Stomach (tissue), 9 donors: ENCODE data around the gene PRAMEF12. TPM values are rescaled to one million over a fixed set of nuclear protein-coding genes. Genes with fewer than 3 reads are reported as not detected.
"Not testable (repeated sequence)": the region's sequence is repeated elsewhere in the genome, so short reads cannot be mapped to it uniquely, and the experiment has no call there.

ENCODE experiments used
- DNase-seq, 2 donors: peaks; one replicate each; pipeline versions ENCODE4 v3.0.0 to v3.0.0-alpha.2; 2013 to 2019
- H3K27ac ChIP-seq, 5 donors: fragments of 200-600 bp in 4 of 5; sonication (generic) in 4 of 5; one replicate each; pipeline ENCODE4 v1.5.1; 2013 to 2019; ENCODE audit warnings: mild to moderate bottlenecking in 1 of 5, moderate library complexity in 1 of 5
- H3K27me3 ChIP-seq, 3 donors: fragments of 200-600 bp; sonication (generic); one replicate each; pipeline ENCODE4 v1.5.1; 2017 to 2019; ENCODE audit warnings: mixed run types in 1 of 3
- H3K36me3 ChIP-seq, 4 donors: fragments of 200-600 bp; sonication (generic); 1 replicate in 3 of 4; 2 replicates in 1 of 4; pipeline ENCODE4 v1.5.1; 2016 to 2019
- H3K4me1 ChIP-seq, 4 donors: fragments of 200-600 bp; sonication (generic); one replicate each; pipeline ENCODE4 v1.5.1; 2016 to 2019
- H3K4me3 ChIP-seq, 4 donors: fragments of 200-600 bp; sonication (generic) in 3 of 4; one replicate each; pipeline ENCODE4 v1.5.1; 2016 to 2019; ENCODE audit warnings: mild to moderate bottlenecking in 1 of 4
- H3K9me3 ChIP-seq, 4 donors: fragments of 200-600 bp; sonication (generic); one replicate each; pipeline ENCODE4 v1.5.1; 2016 to 2019
- EP300 ChIP-seq: sonication (generic); formaldehyde crosslinking; IDR thresholded peaks from one replicate; pipeline ENCODE4 v1.6.1; 2017; ENCODE audit warnings: antibody characterized with exemption
- POLR2A ChIP-seq, 4 donors: fragments of 450-650 bp; IDR thresholded peaks; one replicate each; pipeline ENCODE4 v1.6.1; 2016; ENCODE audit warnings: antibody characterized with exemption in 4 of 4, control low read depth in 2 of 4, mild to moderate bottlenecking in 1 of 4, moderate library complexity in 1 of 4
- POLR2AphosphoS5 ChIP-seq, 3 donors: sonication (generic); formaldehyde crosslinking; IDR thresholded peaks; one replicate each; pipeline ENCODE4 v1.6.1; 2016; ENCODE audit warnings: antibody characterized with exemption in 3 of 3
- WGBS, 5 donors: extraction: QIAGEN DNeasy Blood & Tissue Kit in 3 of 5; methylation state at CpG; one replicate each; pipeline versions ENCODE4 v1.1.5 to v1.1.7; 2013 to 2018; 5-methylcytosine and 5-hydroxymethylcytosine counted together
- intact Hi-C: fragments of 100-400 bp; cut with DNase I; formaldehyde crosslinking; loops from one replicate; pipeline ENCODE4 v1.15.1; 2023; ENCODE audit warnings: low total_unique reads
- polyA plus RNA-seq, 3 donors: library from polyadenylated mRNA; stranded (reverse); fragments of 200-250 nt; gene quantifications; one replicate each; pipeline ENCODE4 v1.2.3, GENCODE V29; 2013
- total RNA-seq, 5 donors: library from RNA; depleted of rRNA; stranded (reverse); fragments of >200 nt; gene quantifications; one replicate each; pipeline versions ENCODE4 v1.1.0 to v1.2.3, GENCODE V29; 2014 to 2016
- TF ChIP-seq, protein P1 (sequence below), 7 experiments: fragments of 450-650 bp in 4 of 7; fragments of 200-600 bp in 3 of 7; sonication (generic) in 3 of 7; IDR thresholded peaks; one replicate each; pipeline ENCODE4 v1.5.1; 2016 to 2019; ENCODE audit warnings: antibody characterized with exemption in 7 of 7, control low read depth in 2 of 7, mild to moderate bottlenecking in 1 of 7
- donor health status: healthy with polysubstance abuse.
- donor health status: Bipolar disorder and iron deficiency.
- donor health status: healthy.

The PRAMEF12 gene
- total and polyA plus RNA-seq, 8 donors = not detected

DNA sequence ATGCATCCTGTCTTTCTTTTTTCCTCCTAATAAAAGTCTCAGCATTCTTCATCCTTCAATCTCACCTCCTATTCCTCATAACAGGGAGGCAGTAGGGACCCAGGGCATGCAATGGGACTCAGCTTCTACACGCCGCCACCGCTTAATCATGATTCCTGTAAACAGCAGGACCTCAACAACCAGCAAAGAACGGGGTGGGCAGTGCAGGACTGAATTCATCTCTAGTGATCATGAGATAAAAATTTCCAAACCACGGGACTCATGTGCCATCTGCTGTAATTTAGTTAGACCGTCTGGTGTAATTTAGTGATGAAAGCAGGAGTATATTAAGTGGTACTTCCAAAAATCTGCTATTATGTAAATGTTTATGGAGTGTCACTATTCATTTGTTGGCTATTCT lies 5.4 kb downstream of the PRAMEF12 start:
- Histone ChIP-seq H3K36me3 (no peaks in the 10 kb centered on the region), H3K9me3 (peaks cover 0 to 9% (median 8%) of the 10 kb centered on the region in 4 donors), H3K27me3 (no peaks in the 10 kb centered on the region), H3K27ac (no peak overlapping the region), H3K4me1 (no peaks in the 10 kb centered on the region), H3K4me3 (no peak overlapping the region)
- TF ChIP-seq, protein P1, sequence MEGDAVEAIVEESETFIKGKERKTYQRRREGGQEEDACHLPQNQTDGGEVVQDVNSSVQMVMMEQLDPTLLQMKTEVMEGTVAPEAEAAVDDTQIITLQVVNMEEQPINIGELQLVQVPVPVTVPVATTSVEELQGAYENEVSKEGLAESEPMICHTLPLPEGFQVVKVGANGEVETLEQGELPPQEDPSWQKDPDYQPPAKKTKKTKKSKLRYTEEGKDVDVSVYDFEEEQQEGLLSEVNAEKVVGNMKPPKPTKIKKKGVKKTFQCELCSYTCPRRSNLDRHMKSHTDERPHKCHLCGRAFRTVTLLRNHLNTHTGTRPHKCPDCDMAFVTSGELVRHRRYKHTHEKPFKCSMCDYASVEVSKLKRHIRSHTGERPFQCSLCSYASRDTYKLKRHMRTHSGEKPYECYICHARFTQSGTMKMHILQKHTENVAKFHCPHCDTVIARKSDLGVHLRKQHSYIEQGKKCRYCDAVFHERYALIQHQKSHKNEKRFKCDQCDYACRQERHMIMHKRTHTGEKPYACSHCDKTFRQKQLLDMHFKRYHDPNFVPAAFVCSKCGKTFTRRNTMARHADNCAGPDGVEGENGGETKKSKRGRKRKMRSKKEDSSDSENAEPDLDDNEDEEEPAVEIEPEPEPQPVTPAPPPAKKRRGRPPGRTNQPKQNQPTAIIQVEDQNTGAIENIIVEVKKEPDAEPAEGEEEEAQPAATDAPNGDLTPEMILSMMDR (IDR thresholded peaks at IDR 0.05) = no peak
- no peak for TF ChIP-seq POLR2AphosphoS5 (IDR thresholded peaks at IDR 0.05)
- TF ChIP-seq EP300 = no peak
- no peak for TF ChIP-seq POLR2A (IDR thresholded peaks at IDR 0.05)
- no peak for DNase-seq
- 67 to 83% (median 77%) methylated on average over 6 of the region's 6 CpGs for WGBS, 5 donors
- intact Hi-C loops = no loop called here

DNA sequence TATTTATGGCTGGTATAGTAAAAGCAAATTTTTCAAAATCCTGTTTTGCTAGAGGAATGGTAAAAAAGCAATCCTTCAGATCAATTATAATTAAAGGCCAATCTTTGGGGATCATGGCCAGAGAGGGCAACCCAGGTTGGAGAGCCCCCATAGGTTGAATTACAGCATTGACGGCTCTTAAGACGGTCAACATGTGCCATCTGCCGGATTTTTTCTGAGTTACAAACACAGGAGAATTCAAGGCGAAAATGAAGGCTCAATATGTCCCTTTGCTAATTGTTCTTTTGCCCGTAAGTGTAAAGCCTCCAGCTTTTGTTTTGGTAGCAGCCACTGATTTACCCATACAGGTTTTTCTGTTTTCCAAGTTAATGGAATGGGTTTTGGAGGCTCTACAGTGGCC lies 8.0 kb downstream of the PRAMEF12 start:
- DNase-seq, intact Hi-C loops, H3K36me3 ChIP-seq, H3K27ac ChIP-seq, H3K4me1 ChIP-seq, H3K27me3 ChIP-seq, H3K4me3 ChIP-seq: not testable (repeated sequence)
- WGBS, 5 donors = 75 to 86% (median 81%) methylated on average over 4 to 5 of the region's 5 CpGs
- H3K9me3 ChIP-seq = peaks cover 6 to 35% (median 34%) of the 10 kb centered on the region in 4 donors

DNA sequence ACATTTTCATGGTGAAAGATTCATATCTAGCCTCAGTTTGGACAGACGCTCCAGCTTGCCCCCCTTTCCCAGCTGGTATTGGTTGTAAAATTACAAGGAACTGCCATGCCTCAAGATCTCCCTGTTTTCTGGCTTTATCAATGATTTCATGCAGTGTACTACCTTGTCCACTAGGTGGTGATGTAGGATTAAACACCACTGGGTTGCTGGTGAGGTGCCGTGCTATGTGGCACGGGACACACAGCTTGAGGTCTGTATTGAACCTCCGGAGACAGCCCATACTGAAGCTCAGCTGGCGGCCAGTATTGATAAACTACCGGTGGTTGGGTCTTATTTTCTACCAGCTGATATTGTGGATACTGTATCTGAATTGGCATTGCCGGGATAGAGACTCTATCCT lies 10.2 kb downstream of the PRAMEF12 start:
- peaks cover 6 to 47% (median 38%) of the 10 kb centered on the region in 4 donors for H3K9me3 ChIP-seq
- H3K4me1 ChIP-seq, H3K27ac ChIP-seq, DNase-seq, H3K36me3 ChIP-seq, H3K4me3 ChIP-seq, intact Hi-C loops, H3K27me3 ChIP-seq: not testable (repeated sequence)
- WGBS, 5 donors = 34 to 61% (median 46%) methylated on average over 4 to 6 of the region's 7 CpGs

DNA sequence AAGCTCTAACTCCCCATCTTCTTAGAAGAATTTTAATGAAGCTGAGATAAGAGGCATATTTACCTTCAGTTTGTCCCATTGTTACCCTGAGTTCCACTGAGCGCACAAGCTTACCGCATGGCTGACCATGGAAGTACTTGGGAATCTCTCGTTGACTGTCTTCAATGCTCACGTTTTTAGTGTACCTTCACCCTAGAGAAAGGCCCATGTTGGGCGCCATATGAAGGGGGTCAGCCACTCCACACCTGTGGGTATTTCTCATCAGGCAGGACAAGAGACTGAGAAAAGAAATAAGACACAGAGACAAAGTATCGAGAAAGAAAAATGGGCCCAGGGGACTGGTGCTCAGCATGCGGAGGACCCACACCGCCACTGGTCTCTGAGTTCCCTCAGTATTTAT lies 11.2 kb downstream of the PRAMEF12 start:
- intact Hi-C loops, H3K27ac ChIP-seq, H3K4me1 ChIP-seq, H3K27me3 ChIP-seq, H3K36me3 ChIP-seq, DNase-seq, H3K4me3 ChIP-seq: not testable (repeated sequence)
- H3K9me3 ChIP-seq = peaks cover 6 to 47% (median 38%) of the 10 kb centered on the region in 4 donors
- 78 to 94% (median 81%) methylated on average over 7 to 8 of the region's 8 CpGs for WGBS, 5 donors

DNA sequence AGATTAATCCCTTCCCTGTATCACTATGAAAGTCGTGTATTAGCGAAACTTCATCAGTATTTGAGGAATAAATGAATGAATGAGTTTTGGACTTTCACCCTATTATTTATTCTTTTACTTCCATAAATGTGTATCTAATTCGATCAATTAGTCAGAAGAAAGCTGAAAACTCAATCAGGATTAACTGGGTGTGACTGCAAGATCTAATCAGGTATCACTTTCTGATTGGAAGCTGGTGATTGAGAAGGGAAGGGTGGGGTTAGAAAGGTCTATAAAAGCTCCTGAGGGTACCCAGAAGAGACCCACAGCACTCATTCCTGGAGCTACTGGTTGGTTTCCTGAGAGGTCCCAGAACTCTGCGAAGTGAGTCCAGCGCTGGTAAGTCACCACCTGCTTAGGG lies 17.6 kb downstream of the PRAMEF12 start, which contains the start of gene PRAMEF1:
TSS of gene PRAMEF1 (plus strand) at position 301 of the 400 bp plus-strand sequence. CDS start 1,831 bp downstream, outside the sequence.
- WGBS, 5 donors = 57 to 88% (median 82%) methylated on average over 3 to 5 of the region's 5 CpGs
- intact Hi-C loops = not testable (repeated sequence)

DNA sequence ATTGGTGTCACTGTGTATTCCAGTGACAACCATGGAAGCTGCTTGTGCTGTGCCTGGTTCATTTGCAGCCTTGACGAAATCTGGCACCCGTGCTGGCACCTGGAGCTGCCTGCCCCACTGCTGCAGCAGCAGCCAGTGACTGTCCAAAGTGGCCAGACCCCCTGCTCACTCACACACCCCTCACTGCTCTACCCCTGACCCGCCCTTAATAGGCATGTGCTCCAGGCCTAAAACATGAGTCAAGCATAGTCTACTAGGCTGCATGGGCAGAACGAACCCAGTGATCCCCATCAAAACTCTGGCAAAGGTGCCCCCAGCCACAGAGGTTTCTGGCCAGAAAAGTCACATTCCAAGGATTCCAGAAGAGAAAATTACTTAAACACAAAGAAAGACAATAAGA lies 25.4 kb downstream of the PRAMEF12 start:
- DNase-seq = no peak
- WGBS, 5 donors = 38 to 69% (median 58%) methylated on average over 1 to 4 of the region's 4 CpGs
- no peaks in the 10 kb centered on the region for H3K4me1 ChIP-seq
- no peaks in the 10 kb centered on the region for H3K36me3 ChIP-seq
- intact Hi-C loops = no loop called here
- no peaks in the 10 kb centered on the region for H3K9me3 ChIP-seq
- H3K4me3 ChIP-seq = no peak overlapping the region
- no peaks in the 10 kb centered on the region for H3K27me3 ChIP-seq
- TF ChIP-seq POLR2A (IDR thresholded peaks at IDR 0.05) = no peak
- H3K27ac ChIP-seq = no peak overlapping the region

More for the DNA sequence above, 17.6 kb downstream of the PRAMEF12 start, which contains the start of gene PRAMEF1:
- not testable (repeated sequence) for DNase-seq, H3K27ac ChIP-seq, H3K27me3 ChIP-seq, H3K4me3 ChIP-seq, H3K4me1 ChIP-seq, H3K36me3 ChIP-seq
- H3K9me3 ChIP-seq = peaks cover 0 to 17% (median 8%) of the 10 kb centered on the region in 4 donors

DNA sequence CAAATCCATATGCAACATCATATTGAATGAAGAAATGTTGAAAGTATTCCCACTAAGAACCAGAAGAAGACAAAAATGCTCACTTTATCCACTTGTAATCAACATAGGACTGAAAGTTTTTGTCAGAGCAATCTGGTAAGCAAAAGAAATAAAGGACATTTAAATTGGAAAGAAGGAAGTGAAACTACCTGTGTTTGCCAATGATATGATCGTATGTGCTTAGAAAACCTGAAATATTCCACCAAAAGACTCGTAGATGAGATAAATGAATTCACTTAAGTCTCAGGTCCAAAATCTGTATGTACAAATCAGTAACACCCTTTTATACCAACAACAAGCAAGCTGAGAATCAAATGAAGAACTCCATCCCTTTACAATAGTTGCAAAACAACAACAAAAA lies 26.2 kb downstream of the PRAMEF12 start:
- Histone ChIP-seq H3K4me3 (no peak overlapping the region), H3K9me3 (peaks cover 0 to 5% (median 4%) of the 10 kb centered on the region in 4 donors), H3K27me3 (no peaks in the 10 kb centered on the region), H3K27ac (no peak overlapping the region), H3K4me1 (no peaks in the 10 kb centered on the region), H3K36me3 (no peaks in the 10 kb centered on the region)
- WGBS, 5 donors = 45 to 66% (median 52%) methylated on average over 2 of the region's 2 CpGs
- DNase-seq = no peak
- TF ChIP-seq POLR2A (IDR thresholded peaks at IDR 0.05) (no peak), POLR2AphosphoS5 (IDR thresholded peaks at IDR 0.05) (no peak)
- intact Hi-C loops = no loop called here
